ENCODE measurements around the gene TRIM2.

- no peak for TF ChIP-seq CTCF (IDR thresholded peaks at IDR 0.05; ENCODE audit: control extremely low read depth in 1 of 3, insufficient read depth in 1 of 3, low read depth in 1 of 3, low read length in 3 of 3)
- TF ChIP-seq POLR2A (IDR thresholded peaks at IDR 0.05; ENCODE audit: control extremely low read depth in 1 of 2, low read depth in 2 of 2, low read length in 2 of 2) = no peak
Observed at GRCh38 chr4:153229545-153229944, 25.3 kb downstream of the TRIM2 start.
